Kidney (tissue), 14 donors: ENCODE measurements around the gene IGFBP5. TPM values are rescaled to one million over a fixed set of nuclear protein-coding genes. Genes with fewer than 3 reads are reported as not detected.

Source experiments
- DNase-seq, 5 donors: peaks; one replicate each; pipeline ENCODE4 v3.0.0-alpha.2; 2013 to 2020
- FAIRE-seq: peaks from 2 replicates; lab custom pipeline; 2012; peaks lifted over from hg19 to GRCh38; lab: Jason Lieb, UNC
- H3K27ac ChIP-seq, 2 donors: one replicate each; pipeline ENCODE4 v1.7.0; 2013; ENCODE audit warnings: low read depth in 2 of 2, low read length in 2 of 2, inconsistent platforms in 1 of 2
- H3K27me3 ChIP-seq: one replicate; pipeline ENCODE4 v1.7.1; 2013; ENCODE audit warnings: low read length, inconsistent platforms; ENCODE audit not compliant: control insufficient read depth, insufficient read depth
- H3K36me3 ChIP-seq, 3 donors: one replicate each; pipeline versions ENCODE4 v1.7.0 to v1.7.1; 2013; ENCODE audit warnings: low read length in 3 of 3, control low read depth in 1 of 3, inconsistent platforms in 1 of 3; ENCODE audit not compliant: insufficient read depth in 3 of 3, control insufficient read depth in 2 of 3
- H3K4me1 ChIP-seq, 3 donors: one replicate each; pipeline versions ENCODE4 v1.7.0 to v1.7.1; 2013; ENCODE audit warnings: low read length in 3 of 3, inconsistent platforms in 1 of 3, low read depth in 1 of 3; ENCODE audit not compliant: control insufficient read depth in 2 of 3, insufficient read depth in 2 of 3
- H3K4me3 ChIP-seq, 3 donors: one replicate each; pipeline versions ENCODE4 v1.7.0 to v1.8.1; 2013; ENCODE audit warnings: low read length in 3 of 3, control low read depth in 1 of 3, inconsistent platforms in 1 of 3
- H3K9ac ChIP-seq, 3 donors: one replicate each; pipeline versions ENCODE4 v1.7.0 to v1.7.1; 2013; ENCODE audit warnings: low read length in 3 of 3, control low read depth in 1 of 3, inconsistent platforms in 1 of 3
- H3K9me3 ChIP-seq, 3 donors: one replicate each; pipeline versions ENCODE4 v1.7.0 to v1.7.1; 2013; ENCODE audit warnings: low read length in 3 of 3, control low read depth in 1 of 3, inconsistent platforms in 1 of 3; ENCODE audit not compliant: control insufficient read depth in 2 of 3, insufficient read depth in 1 of 3
- intact Hi-C: fragments of 100-400 bp; cut with DNase I; formaldehyde crosslinking; loops from one replicate; pipeline ENCODE4 v1.11.1; 2022
- polyA plus RNA-seq: library from polyadenylated mRNA; stranded (reverse); fragments of 350-450 nt; fragmentation: Illumina TruSeq; extraction: RNeasy Lipid Tissue Mini Kit (QIAGEN cat#74804); gene quantifications from one replicate; pipeline ENCODE4 v1.2.3, GENCODE V29; 2014; ENCODE audit warnings: low read depth, low replicate concordance; ENCODE audit not compliant: insufficient read depth
- total RNA-seq: library from RNA; stranded (reverse); fragmentation: NEBNext Ultra II Directional; extraction: Animal tissue kit (Norgen Biotek cat#: 25700); gene quantifications from one replicate; pipeline ENCODE4 v1.2.1, GENCODE V29; 2021
- TF ChIP-seq, protein P1 (sequence below): IDR thresholded peaks from 3 replicates; pipeline ENCODE4 v1.5.1; 2012; ENCODE audit warnings: mild to moderate bottlenecking, moderate library complexity, borderline replicate concordance; ENCODE audit not compliant: insufficient read depth; ENCODE audit errors: extremely low read depth
- donor health status: control.
- donor health status: control.
- donor health status: control.
- donor health status: control.
- donor health status: control.
- donor health status: DM: yes; HTN: yes; CAD: no.
- donor health status: Normal renal cell carcinoma (clear cell type).

IGFBP5 gene
- total and polyA plus RNA-seq, 2 donors from 2014 or later, result 362 to 572 TPM

DNA sequence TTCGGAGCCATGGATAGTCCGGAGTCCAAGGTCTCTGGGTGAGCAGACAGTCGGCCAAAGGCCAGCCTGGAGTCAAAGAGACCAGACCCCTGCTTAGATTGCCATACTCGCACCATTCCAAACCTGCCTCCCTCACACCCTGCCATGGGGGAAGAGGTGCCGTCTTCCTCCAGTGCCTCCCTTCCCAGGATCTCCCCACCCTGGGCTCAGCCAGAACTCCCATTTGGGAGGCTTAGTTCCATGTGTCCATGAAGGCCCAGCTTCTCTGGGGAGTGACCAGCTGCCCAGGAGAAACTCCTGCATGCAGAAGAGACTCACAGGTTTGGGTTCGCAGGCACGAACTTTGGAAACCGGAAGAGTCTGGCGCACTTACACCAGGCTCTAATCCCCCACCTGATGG lies 21.7 kb downstream of the IGFBP5 start:
- no peak overlapping the region for H3K27ac ChIP-seq
- TF ChIP-seq, protein P1, sequence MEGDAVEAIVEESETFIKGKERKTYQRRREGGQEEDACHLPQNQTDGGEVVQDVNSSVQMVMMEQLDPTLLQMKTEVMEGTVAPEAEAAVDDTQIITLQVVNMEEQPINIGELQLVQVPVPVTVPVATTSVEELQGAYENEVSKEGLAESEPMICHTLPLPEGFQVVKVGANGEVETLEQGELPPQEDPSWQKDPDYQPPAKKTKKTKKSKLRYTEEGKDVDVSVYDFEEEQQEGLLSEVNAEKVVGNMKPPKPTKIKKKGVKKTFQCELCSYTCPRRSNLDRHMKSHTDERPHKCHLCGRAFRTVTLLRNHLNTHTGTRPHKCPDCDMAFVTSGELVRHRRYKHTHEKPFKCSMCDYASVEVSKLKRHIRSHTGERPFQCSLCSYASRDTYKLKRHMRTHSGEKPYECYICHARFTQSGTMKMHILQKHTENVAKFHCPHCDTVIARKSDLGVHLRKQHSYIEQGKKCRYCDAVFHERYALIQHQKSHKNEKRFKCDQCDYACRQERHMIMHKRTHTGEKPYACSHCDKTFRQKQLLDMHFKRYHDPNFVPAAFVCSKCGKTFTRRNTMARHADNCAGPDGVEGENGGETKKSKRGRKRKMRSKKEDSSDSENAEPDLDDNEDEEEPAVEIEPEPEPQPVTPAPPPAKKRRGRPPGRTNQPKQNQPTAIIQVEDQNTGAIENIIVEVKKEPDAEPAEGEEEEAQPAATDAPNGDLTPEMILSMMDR, result no peak
- no peak overlapping the region for H3K9ac ChIP-seq
- FAIRE-seq (no peak), DNase-seq (no peak)
- peaks cover 0 to 16% (median 5%) of the 10 kb centered on the region in 3 donors for H3K36me3 ChIP-seq
- no peaks in the 10 kb centered on the region for H3K4me1 ChIP-seq
- no peak overlapping the region for H3K4me3 ChIP-seq
- no peaks in the 10 kb centered on the region for H3K9me3 ChIP-seq
- intact Hi-C loops, result no loop called here
- H3K27me3 ChIP-seq, result no peaks in the 10 kb centered on the region

DNA sequence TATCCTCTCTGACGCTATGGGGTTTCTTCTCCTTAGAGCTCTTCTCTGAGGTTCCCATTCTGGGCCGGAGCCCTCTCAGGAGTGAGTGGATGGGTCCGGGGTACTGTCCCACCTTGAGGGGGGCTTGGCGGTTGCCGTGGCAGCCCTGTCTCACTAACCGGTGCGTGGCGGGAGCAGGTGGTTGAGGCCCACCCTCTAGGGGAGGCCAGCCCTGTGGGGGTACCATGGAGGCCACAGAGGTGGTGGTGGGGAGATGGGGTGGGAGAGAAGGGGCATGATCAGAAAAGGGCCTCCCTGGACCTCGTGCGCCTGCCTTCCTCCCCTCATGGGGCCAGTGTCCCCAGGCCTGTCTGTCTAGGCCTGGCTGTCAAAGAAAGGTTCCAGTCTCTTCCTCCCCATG lies 22.3 kb downstream of the IGFBP5 start:
- FAIRE-seq (no peak), DNase-seq (no peak)
- Histone ChIP-seq H3K4me1 (no peaks in the 10 kb centered on the region), H3K9ac (no peak overlapping the region), H3K27ac (no peak overlapping the region), H3K36me3 (peaks cover 0 to 10% (median 5%) of the 10 kb centered on the region in 3 donors), H3K27me3 (no peaks in the 10 kb centered on the region), H3K4me3 (no peak overlapping the region), H3K9me3 (no peaks in the 10 kb centered on the region)
- intact Hi-C loops, result no loop called here
- TF ChIP-seq, protein P1, result no peak

DNA sequence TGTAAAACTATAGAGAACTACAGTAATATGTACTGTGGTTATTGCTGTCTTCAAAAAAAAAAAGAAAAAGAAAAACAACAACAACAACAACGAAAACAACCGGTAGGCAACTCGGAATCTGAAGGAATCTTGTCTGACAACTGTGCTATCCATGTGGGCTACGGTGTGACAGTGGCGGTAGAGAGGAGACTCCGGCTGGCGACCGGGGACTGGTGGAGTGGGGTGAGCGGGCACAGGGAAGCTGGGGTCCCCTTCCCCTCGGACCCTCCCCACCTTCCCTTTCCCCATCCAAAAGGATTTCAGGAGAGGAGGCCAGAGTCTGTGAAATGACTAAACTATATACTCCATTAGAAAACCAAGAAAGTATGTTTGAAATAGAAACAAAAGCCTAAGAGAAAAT lies 22.9 kb downstream of the IGFBP5 start:
- H3K9ac ChIP-seq, result no peak overlapping the region
- intact Hi-C loops, result no loop called here

More for the DNA sequence above, 22.9 kb downstream of the IGFBP5 start:
- H3K9me3 ChIP-seq, result no peaks in the 10 kb centered on the region
- H3K36me3 ChIP-seq, result peaks cover 0 to 9% (median 0%) of the 10 kb centered on the region in 3 donors
- DNase-seq (no peak), FAIRE-seq (no peak)
- H3K27me3 ChIP-seq, result no peaks in the 10 kb centered on the region
- no peaks in the 10 kb centered on the region for H3K4me1 ChIP-seq
- TF ChIP-seq, protein P1, result no peak
- H3K4me3 ChIP-seq, result no peak overlapping the region
- H3K27ac ChIP-seq, result no peak overlapping the region
